GM19035 (cell line): ENCODE data around the gene BRF1.

Experiments used
- ATAC-seq: cut with Tn5 transposase; IDR thresholded peaks from one replicate; pipeline ENCODE4 v1.9.1; 2021; ENCODE audit not compliant: unreplicated experiment

BRF1 gene

DNA sequence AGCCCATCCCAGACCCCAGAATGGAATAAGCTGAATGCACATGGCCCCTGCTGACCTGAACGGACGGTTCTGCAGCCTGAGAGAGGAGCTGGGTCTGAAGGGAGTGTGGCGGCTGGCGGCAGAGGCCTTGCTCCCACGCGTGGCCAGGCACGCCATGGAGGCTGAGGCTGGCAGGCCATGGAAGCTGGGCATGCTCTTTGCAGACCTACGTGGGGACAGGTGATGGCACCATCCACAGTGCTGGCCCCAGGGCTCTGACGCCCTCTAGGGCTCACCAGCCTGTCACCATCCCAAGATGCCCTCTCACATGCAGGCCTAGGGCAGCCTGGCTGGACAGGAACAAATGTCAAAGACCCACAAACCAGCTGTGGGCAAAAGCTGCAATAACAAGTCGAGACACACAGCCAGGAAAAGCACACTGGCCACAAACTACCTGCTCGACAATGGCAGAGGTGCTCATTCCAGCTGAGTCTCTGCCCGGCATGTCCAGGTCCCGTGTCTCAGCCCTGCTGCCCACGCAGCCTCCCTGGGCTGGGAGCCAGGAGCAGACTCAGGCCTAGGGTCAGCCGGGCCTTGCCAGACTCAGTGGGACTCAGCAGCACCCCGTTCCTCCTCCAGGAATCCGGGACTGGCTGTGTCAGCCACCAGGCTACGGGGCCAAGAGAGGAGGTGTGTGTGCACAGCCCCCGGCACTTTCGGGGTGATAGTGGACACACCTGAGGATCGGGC lies 32.8 kb downstream of the BRF1 start:
- ATAC-seq, result no peak

DNA sequence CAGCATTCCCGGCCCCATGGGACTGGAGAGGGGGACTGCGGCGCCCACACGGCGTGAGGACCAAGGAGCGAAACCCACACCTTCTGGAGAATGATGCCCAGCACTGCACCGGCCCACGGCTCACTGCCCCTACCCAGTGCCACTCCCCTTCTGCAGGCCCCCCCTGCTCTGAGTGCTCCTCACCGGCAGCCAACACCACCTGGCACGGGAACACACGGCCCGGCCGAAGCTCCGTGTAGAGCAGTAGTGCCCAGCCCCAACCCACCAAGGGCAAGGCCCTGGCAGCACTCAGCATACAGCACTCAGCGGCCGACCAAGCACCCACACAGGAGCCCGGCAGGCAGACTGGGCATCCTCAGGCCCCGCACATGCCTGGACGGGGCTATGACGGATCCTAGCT lies 39.0 kb downstream of the BRF1 start:
- ATAC-seq, result no peak

DNA sequence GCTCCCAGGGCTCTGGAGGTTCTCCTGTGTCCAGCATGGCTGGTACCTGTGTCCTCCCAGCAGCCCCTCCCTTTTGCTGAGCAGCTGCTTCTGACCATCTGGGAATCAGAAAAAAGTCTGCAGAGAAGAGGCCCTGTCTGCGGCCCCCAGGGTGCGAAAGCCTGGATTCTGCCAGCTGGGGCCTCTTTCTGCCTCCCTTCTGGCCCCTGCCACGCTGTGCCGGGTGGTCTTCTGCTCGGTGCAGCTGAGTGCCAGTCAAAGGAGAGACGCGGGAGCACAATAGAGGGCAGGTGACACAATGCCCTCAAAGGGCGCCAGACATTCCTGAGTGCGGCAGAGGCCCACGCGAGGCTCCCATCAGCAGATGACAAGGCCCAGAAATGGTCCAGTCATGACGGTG lies 39.8 kb downstream of the BRF1 start:
- ATAC-seq, result no peak

DNA sequence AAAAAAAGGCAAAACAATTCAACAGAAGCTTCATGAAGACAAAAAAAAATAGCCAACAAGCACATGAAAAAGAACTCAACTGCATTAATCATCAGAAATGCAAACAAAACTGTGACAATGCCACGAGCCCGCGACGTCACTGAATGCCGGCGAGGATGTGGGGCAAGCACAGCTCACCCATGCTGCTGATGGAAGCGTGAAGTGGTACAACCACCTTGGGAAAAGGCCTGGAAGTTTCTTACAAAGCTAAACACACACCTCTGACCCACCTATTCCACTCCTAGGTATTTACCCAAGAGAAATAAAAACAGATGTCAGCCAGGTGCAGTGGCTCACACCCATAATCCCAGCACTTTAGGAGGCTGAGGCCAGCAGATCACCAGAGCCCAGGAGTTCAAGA lies 42.0 kb downstream of the BRF1 start:
- no peak for ATAC-seq

DNA sequence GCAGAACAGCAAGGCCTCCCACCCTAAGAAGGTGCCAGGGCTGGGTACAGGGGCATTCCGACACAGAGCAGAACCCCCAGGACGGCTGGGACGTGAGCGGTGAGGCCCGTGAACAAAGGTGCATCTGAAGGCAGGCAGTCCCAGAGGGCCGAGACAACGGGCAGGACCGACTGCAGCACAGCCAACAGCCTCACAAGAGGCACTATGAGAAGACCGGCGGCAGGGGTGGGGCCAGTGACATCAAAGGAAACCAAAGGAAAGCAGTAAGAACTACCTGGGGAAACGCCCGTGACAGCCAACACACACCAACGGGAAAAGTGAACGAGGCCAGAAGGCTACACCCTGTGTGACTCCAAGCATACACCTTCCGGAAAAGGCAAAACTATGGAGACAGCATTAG lies 43.3 kb downstream of the BRF1 start:
- no peak for ATAC-seq

DNA sequence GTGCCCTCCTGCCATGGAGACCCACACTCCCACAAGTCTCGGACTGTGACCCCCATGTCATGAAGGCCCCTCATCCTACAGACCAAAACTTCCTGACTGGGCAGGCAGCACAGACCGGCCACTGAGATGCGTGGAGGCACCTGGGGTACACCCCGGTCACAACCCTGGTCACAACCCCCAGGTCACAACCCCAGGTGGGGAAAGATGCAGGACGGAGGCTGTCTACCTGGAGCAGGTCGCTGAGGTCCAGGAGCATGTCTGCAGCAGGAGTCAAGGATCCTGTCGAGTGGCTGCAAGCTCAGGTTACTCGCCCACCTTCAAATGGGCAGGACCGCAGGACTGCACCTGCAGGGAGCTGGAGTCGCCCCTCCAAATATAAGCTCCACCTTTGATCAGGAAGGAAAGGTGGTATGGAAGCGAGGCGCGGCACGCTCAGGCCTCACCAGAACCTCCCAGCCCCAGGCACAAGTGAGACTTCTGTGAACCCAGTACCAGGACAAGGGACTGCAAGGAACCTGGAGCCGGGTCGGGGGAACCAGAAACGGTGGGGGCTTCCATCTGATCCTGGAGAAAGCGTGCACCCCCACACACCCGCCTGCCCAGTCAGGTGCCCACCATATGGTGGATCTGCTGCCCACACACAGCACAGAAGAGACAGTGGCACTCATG lies 44.4 kb downstream of the BRF1 start:
- ATAC-seq, result no peak

DNA sequence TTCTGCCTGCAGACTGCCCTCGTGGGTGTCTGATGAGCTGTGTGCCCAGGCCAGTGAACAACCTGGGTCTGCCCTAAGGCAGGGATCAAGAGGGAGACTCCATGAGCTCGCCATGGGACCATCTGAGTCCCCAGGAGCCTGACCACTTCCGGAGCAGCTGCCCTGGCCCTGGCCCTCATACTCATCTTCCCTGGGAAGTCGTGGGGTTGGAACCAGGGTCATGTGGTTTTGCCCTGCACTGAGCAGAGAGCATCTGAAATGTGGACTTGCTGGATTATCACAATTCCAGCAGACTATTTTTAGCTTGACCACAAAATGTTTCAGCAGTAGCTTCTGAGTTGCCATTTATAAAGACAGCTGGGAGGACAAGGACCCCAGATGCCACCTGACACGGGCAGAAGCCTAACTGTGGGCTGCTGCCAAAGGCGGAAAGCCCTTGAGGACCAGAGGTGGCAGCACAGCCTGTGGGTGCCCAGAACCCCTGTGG lies 45.7 kb downstream of the BRF1 start:
- no peak for ATAC-seq

DNA sequence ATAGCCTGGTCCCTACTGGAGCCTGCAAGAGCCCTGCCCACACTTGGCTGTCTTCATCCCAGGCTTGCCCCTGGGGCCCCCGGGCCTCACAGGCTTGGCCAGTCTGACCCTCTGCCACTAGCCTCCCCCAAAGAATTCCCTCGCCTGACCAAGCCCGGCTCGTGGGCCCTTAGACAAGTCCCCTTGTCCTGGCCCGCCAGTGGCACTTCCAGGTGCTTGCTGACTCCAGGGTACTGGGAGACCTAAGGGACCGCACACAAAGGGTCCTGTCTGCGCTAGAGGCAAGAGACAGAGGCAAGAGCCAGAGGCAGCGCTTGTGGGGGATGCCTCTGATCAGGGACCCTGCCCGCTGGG lies 47.5 kb downstream of the BRF1 start:
- ATAC-seq, result no peak

DNA sequence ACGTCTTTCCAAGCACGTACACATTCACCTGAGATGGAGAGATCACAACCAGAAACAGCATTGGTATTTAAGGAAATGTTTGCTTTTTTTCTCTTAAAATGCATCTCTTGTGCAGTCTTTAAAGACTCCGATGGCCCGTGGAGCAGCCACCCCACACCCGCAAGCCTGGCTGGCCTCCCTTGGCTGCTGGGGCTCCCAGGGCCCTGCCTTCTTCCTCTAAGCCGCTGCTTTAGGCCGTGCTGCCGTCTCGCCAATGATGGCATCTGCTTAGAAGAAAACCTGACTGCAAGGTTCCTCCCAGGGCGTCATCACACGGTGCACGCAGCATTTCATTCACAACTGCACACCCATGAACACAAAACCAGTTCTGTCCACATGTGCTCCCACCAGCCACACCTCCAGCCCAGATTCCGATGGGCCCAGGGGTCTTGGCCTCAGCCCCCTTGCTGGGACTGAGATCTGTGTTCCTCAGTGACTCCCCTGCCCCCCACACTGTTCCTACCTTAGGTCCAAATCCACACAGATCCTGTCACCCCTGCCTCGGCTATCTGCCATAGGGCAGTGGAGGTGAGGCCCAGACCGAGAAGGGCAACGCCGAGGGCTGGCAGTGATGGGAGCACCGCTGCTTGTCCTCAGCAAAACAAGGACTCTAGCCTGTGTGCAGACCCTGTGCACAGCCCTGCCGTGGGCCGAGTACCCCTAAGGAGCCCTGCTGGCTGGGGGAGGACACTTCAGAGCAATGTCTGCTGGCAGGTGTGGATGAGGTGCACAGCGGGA lies 48.1 kb downstream of the BRF1 start:
- ATAC-seq, result no peak

DNA sequence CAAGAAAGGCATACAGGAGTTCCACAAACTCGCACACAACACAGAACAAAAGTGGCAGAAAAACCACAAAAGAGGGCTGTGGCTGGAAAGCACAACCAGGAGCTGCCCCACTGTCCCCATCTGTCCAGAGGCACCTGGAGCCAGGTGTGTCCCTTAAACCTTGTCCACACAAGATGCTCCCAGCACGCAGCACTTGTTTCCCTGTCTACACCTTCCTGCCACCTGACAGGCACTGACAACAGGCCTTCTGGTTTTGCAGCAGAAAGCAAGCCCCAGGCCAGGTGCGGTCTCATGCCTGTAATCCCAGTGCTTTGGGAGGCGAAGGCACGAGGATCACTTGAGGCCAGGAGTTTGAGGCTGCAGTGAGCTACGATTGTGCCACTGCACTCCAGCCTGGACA lies 48.9 kb downstream of the BRF1 start:
- ATAC-seq, result no peak

DNA sequence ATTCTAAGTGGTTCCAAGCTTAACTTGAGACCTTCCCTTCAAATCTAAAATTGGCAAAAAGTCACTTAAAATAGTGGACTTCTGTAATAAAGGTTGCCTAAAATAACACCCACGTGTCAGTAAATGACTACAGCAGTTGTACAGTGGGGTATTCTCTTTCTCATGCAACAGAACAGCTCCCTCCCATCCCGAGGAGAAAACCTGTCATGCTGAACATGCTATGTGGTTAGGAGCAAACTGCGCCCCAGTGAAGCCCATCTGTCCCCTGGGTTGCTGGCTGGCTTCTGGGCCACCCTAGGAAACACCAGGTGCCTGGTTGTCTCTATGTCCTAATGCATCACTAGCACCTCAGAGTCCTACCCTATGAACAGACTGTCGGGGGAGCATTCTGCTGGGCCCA lies 49.8 kb downstream of the BRF1 start:
- ATAC-seq, result no peak

DNA sequence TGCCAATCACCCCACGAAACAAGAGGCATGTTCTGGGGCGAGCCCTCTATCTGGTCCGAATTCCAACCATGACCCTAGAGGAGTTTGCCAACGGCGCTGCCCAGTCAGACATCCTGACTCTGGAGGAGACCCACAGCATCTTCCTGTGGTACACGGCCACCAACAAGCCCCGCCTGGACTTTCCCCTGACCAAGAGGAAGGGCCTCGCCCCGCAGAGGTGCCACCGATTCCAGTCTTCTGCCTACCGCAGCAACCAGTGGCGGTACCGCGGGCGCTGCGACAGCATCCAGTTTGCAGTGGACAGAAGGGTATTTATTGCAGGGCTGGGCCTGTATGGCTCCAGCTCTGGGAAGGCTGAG lies 50.8 kb downstream of the BRF1 start:
- no peak for ATAC-seq

DNA sequence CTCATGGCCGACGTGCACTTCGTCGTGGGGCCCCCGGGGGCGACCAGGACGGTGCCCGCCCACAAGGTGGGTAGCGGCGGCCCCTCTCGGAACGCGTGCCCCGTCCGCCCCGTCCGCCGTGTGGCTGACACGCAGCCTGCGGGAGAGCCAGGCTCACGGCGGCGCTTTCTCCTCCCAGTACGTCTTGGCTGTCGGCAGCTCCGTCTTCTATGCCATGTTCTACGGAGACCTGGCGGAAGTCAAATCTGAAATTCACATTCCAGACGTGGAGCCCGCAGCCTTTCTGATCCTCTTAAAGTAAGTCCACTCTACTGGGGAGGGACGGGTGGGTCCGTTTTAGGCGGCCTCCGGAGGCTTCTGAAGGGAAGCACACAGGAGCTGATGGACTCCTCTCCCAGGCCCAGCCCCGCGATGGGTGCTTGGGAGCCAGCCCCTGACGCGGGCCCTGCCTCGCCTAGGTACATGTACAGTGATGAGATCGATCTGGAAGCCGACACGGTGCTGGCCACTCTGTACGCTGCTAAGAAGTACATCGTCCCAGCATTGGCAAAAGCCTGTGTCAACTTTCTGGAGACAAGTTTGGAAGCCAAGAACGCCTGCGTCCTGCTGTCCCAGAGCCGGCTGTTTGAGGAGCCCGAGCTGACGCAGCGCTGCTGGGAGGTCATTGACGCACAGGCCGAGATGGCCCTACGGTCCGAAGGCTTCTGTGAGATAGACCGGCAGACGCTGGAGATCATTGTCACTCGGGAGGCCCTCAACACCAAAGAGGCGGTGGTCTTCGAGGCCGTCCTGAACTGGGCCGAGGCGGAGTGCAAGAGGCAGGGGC lies 51.4 kb downstream of the BRF1 start:
- no peak for ATAC-seq

DNA sequence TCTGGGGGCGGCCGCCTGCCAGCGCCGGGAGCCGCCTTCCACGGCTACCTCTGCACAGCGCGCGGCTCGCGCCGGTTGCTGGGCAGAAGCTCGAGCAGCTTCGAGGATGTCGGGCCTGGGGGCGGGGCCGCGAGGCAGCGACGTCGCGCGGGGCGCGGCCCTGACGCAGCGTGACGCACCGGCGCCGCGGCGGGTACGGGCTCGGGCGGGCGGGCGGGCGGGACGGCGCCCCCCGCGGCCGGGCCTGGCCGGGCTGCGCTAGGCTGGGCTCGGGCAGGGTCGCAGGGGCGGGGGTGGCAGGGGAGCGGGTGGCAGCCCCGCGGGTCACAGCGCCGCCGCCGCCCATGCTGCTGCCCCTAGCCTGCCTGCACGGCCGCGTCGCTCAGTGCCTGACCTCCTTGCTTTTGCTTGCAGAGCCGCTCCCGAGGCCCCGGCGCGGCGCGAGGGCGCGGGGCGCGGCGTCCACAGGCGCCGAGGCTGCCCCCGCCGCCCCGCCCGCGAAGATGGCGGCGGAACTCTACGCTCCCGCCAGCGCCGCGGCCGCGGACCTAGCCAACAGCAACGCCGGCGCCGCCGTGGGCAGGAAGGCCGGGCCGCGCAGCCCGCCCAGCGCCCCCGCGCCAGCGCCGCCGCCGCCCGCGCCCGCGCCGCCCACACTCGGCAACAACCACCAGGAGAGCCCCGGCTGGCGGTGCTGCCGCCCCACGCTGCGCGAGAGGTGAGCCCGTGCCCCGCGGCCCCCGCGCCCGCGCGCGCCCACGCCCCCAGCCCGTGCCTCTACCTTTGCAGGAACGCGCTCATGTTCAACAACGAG lies 52.2 kb downstream of the BRF1 start, which contains the start of gene BTBD6:
BTBD6 (plus strand) TSS at position 166 of the 814 bp plus-strand sequence; CDS start at position 345, 179 bp downstream.
- peak; percentile 85 for ATAC-seq

DNA sequence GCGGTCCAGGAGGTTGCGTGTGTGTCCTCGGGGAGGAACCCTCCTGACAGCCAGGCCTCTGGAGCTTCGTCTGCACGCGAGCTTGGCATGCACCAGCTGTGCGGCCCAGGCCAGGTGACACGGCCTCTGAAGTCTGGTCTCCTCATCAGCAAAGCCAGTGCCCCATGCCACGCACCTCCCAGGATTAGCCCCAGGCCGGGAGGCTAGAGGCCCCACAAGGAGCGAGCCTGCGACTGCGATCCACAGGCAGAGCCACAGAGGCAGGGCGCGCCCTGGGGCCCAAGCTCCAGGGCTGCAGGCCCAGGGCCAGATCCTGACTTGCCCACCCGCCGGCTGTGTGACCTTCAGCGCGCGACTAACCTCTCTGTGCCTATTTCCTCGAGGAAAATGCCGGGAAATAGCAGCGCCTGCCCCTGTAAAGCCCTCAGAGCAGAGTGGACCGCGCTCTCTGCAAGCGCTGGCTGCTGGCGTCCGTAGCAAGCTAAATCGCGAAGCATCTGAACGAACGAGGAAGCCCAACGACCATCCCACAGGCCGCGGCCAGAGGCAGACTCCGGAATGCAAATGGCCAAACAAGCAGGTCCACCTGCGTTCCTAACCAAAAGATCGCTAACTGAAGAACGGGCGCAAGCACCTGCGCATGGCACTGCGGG lies 53.0 kb downstream of the BRF1 start:
- ATAC-seq, result no peak

DNA sequence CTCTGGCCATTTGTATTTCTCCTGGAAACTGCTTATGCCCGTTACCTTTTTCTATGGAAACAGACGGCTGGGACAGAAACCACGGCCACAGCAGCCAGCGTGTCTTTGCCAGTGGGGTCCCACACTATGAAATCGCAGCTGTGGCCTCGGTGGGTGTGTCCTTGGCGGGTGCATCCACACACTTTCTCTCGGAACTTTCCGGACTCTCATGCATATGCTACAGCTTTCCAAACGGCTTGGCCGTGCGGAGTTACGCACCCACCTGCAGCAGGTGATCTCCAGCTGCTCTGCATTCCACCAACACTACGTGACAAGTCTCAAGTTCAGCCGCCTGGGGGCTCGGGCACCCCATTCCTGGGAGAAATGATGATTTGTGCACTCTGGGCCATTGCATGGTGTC lies 53.8 kb downstream of the BRF1 start:
- no peak for ATAC-seq

DNA sequence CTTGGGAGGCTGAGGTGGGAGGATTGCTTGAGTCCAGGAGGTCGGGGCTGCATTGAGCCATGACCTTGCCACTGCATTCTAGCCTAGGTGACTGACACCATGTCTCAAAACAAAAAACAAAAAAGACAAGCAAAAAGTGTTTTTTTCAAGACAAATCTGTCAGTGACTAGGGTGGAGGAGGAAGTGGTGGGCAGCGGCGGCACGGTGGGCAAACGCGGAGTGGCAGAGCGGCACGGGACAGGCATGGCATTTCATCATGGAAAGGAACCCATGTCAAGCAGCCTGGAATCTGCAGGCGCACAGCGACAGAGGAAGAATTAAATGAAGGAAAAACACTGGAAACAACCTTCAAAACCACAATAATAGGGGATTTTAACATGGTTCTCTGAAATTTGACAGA lies 56.5 kb downstream of the BRF1 start:
- no peak for ATAC-seq

DNA sequence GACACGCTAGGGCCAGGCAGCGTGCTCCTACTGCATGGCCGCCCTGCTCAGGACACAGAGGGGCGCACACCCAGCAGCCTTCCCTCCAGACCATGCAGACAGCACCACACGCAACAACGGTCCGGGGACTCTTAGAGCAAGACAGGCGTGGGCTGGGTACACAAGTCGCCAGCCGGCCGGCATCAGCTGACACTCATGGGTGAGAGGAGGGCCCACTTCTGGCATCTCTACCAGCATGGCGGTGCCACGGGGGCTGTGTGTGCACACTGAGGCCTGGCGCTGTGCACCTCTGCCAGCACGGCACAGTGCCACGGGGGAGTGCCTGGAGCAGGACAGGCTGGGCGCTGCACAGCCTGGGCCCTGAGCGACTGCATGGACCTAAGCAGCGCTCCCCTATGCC lies 59.2 kb downstream of the BRF1 start:
- no peak for ATAC-seq

DNA sequence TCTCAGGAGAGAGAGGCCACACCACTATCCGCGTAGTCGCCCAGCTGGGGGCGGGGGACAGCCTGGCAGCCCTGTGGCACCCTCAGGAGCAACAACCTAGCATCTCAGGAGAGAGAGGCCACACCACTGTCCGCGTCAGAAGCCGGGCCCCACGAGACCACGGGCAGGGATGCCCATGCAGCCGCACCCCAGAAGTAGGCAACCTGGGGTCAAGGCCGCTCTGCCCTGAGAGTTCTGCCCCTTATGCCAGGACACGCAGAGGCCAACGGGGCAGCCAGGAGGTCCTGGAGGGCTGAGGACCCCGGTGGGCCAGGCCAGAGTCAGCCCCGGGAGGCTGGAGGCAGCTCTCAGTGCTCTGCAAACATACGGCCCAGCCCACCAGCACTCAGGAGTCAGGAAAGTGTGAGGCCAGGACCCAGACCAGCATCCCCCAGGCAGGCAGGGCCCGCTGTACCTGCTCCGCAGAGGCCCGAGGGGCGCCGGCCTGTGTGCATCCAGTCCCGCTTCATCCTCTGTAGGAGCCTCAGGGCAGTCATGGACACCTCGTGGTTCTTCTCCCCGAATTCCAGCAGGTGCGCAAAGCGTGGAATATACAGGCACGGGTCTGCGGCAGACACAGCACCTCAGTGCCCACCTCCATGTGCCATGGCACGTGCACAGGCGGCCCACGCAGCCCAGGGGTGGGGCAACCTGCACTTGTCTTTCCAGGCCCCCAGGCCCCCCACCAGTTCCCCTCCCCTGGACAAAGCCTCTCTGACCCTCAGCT lies 59.8 kb downstream of the BRF1 start:
- ATAC-seq, result no peak
